HL-60 (cell line): ENCODE measurements around the gene ORC3.

Experiments
- POLR2AphosphoS5 ChIP-seq: IDR thresholded peaks from 2 replicates; pipeline ENCODE4 v1.6.1; 2012; ENCODE audit warnings: low read depth
- REST ChIP-seq: IDR thresholded peaks from 2 replicates; pipeline ENCODE4 v1.6.1; 2012; ENCODE audit warnings: low read depth; ENCODE audit not compliant: insufficient replicate concordance
- TF ChIP-seq, protein P1 (sequence below): IDR thresholded peaks from one replicate; pipeline ENCODE4 v1.5.1; 2011; ENCODE audit warnings: low read length, control low read depth, inconsistent platforms; ENCODE audit not compliant: insufficient read depth

- TF ChIP-seq, protein P1, sequence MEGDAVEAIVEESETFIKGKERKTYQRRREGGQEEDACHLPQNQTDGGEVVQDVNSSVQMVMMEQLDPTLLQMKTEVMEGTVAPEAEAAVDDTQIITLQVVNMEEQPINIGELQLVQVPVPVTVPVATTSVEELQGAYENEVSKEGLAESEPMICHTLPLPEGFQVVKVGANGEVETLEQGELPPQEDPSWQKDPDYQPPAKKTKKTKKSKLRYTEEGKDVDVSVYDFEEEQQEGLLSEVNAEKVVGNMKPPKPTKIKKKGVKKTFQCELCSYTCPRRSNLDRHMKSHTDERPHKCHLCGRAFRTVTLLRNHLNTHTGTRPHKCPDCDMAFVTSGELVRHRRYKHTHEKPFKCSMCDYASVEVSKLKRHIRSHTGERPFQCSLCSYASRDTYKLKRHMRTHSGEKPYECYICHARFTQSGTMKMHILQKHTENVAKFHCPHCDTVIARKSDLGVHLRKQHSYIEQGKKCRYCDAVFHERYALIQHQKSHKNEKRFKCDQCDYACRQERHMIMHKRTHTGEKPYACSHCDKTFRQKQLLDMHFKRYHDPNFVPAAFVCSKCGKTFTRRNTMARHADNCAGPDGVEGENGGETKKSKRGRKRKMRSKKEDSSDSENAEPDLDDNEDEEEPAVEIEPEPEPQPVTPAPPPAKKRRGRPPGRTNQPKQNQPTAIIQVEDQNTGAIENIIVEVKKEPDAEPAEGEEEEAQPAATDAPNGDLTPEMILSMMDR, result no peak
- TF ChIP-seq POLR2AphosphoS5 (no peak), REST (no peak)
Observed at GRCh38 chr6:87590417-87590880, 514 bp downstream of the ORC3 start.
